HG02981 (cell line): ENCODE data around the gene HIPK2.

Experiments used
- ATAC-seq: cut with Tn5 transposase; IDR thresholded peaks from one replicate; pipeline ENCODE4 v1.9.1; 2021; ENCODE audit warnings: mild to moderate bottlenecking, moderate library complexity; ENCODE audit not compliant: unreplicated experiment

The HIPK2 gene

DNA sequence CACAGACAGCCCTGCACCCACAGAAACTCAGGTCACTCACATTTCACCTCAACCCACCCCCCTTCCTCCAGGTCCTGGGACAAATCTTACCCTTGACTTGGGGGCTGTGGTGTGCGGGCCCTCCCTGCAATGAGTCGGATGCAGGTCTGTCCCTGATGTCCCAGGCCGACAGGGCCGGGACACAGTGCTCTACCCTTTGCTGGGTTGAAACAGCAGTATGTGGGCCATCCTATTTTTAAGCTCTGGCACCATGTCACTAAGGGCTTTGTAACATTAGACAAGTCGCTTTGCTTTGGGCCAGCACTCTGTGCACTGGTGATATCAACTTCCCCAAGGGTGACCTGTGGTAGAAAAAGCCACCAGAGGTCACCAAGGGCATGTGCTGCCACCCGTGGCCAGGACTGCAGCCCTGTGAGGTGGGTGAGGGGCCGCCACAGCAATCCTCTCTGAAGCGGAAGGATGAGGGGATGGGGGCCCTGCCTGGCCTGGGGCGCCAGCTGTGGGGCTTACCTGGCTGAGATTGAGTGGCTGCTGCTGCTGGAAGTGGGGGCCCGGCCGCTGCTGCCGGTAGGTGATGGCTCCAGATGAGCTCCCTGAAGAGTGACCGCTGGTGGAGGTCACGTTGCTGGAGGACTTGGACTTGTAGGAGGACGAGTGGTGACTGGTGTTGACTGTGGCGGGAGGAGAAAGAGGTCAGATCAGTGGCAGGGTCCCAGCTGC, 203.0 kb downstream of the HIPK2 start:
- no peak for ATAC-seq

DNA sequence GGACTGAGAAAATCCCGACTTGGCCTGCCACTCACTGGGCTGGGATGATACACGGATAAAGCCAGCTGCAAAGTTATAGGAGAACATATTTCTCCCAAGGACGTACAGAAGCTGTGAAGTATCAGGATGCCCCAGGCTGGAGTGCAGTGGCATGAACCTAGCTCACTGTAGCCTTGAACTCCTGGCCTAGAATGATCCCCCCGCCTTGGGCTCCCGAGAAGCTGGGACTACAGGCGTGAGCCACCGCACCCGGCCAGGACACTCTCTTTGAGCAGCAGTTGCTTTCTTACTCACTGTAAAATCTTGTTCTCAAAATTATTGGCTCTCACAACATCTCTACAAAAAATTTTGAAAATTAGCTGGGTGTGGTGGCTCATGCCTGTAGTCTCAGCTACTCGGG, 203.9 kb downstream of the HIPK2 start:
- no peak for ATAC-seq

DNA sequence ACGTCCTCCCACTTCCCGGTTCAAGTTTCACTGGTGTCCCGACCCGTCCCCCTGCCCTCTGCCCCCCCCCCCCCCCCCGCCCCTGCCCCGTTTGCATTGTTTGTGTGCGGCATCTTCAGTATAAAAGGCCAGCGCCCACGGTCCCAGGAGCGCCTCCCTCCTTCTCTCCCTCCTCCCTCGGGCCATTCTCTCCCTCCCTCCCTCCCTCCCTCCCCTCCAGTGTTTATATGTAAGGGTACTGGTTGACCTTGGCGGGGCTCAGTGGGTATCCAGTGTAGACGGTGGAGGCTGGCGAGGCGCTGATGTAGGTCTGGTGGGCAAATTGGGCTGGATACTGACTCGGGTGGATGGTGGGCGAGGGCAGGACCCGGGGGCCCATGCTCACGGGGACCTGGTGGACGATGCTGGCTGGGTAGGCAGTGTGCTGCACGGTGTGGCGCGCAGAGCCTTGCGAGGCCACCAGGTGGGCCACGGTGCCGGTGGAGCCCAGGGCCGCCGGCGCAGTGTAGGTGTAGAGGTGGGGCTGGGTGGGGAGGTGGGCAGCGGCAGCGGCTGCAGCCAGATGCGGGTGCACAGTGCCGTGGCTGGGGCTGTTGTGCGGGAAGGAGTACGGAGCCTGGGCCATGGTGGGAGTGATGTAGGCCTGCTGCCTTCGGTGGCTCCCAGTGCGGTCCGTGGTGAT, 205.0 kb downstream of the HIPK2 start:
- no peak for ATAC-seq

DNA sequence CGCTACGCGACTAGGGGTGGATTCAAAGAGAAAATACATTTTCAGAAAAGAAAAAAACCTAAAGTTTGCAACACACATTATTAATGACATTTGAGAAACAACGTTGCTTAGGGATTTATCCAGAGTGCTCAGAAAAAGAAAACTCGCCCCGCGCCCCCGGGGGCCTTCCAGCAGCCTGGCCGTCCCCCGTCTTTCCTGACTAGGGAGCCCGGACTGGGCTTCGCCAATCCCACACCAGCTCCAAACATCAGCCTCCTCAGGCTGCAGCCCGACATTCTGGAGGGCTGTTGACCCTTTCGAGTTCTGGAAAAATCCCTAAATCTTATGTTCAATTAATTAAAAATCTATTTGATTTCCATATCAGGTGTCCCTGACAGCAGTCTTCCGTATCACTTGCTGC, 205.7 kb downstream of the HIPK2 start:
- ATAC-seq, result no peak

DNA sequence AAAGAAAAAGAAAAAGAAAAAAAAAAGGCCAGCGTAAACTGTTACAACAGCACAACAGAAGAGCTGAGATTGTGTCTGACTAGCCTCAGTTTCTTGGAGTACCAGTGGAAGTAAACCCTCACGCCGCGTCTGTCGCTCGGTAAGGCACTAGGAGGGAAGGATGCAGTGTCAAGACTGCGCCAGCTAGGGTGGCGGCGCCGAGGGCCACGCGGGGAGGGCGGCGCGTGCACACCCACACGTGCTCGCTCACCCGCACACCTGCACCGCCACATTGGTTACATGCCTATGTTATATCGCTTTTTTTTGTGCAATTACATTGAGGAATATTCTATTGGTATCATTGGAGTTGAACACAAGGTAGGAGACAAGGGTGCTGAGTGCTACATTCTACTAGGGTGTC, 206.1 kb downstream of the HIPK2 start:
- ATAC-seq, result no peak

DNA sequence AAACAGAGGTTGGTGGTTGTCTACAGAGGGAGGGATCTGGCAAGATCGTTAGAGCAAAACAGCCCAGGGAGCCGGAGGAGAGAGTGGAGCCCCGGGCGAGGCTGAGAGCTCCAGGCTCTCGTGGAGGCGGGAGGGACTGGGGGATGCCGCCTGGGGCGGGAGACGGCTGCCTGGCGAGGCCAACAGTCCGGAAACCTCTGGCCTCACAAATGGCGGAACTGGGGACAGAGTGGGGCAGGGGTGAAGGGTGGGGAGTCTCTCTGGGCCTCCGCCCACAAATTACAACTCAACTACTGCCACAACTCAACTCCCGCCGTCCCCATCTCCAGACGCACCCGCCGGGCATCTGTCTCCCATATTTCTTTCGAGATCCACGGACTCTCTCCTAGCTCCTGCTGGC, 206.6 kb downstream of the HIPK2 start:
- ATAC-seq, result no peak

DNA sequence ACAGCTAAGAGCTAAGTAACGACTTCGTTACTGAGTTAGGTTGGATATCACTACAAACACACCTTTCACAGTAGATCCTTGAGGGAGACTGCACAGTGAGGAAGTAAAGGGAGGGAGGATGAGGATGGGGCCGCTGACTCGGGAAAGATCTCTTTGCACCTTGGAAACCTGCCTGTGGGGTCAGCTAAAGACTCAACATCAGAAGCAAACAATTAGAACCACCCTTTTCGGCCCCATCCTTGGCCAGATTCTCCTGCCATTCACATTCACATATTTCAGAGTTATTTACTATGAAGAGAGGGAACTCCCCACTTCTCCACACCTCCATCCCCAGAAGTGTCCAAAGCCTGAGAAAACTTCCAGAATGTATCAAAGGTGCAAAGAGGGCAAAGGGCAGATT, 207.2 kb downstream of the HIPK2 start:
- no peak for ATAC-seq

DNA sequence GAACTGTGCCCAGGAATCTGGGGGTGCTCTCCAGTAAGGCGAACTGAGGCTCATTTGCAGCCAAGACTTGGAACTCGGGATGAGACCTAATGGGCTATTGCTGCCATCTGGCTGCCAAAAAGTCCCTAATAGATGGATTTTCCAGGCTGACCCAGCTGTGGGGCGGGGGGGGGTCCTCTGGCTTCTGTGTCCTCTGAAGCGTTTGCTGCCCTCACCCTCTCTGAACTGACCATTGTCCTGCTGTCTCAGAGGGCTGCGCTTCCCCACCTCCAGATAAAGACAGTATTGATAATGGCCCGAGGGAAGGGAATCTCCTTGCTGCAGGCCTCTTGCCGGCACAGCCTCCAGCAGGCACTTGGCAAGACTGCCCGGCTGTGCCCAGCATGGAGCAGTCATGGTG, 207.7 kb downstream of the HIPK2 start:
- no peak for ATAC-seq

DNA sequence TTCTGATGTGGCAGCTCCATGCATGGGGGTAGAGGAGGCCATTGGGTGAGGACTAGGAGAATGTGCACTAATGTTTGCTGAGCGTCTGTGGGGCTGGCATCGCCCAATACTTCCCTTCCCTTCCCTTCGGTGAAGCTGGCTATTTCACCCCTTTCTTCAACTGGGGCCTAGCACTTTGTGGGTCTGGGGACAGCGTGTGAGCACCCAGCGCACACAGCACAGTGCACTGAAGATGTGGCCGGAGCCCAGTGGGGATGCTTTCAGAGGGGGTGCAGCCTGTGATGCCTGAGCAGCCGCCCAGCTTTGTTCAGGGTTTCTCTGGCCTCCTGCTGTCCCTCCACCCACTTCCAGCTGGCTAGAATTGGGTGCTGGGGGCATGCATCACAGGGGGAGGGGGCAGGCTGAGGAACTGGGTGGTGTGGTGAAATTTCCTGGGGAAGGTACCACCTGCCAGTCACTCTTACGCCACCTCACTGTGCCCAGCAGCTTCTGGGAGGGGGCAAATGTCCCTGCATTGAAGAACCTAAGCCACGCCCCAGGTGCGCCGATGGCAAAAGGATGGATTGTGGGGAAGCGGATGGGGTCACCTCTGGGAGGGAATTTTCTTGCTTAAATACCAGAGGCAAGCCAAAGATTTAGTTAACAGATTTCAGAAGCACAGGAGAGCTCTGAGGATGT, 208.8 kb downstream of the HIPK2 start:
- ATAC-seq, result no peak

DNA sequence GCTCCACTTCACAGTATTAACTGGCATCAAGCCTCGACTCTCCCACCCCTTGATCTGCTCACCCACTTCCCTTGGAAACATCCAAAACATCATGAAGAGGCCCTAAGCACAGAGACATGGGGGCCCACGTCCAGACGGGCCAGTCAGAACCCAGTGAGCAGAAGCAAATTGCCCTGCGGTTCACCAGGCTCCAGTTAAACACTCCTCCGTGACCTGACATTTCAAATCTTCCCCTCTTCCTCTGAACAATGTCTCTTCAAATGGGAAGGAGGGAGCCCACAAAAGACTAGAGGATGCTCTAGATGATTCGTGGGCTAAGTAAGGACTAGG, 209.5 kb downstream of the HIPK2 start:
- ATAC-seq, result no peak

DNA sequence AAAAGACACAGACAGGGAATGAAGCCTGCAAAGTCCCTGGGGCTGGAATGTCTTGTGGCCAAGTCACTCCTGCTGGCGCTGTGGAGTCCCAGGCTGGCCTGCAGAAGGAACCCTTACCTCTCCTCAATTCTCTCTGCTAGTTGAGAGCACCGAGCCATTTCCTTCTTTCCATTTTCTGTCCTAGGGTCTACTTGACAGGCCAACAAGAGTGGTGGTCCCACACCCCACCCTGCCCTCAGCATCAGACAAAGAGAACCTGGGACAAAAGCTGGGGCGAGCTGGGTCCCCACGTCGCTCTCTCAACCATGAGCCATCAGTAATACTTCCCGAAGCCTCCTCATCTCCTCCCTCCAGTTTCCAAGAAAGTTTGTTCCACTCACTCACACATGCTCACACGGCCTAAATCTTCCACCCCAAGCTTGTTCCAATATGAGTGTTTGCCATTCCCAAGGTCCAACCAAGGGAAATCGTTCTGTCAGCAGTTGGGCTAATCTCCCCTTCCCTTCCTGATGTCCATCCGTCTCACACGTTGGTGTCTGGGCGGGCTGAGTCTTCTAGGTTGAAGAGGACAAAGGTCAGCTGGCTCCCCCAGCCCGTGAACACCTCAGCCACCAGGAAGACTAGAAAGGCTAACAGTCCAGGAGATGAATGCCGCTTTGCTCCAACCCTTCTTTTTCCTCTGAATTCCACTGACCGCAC, 210.0 kb downstream of the HIPK2 start:
- ATAC-seq, result no peak

DNA sequence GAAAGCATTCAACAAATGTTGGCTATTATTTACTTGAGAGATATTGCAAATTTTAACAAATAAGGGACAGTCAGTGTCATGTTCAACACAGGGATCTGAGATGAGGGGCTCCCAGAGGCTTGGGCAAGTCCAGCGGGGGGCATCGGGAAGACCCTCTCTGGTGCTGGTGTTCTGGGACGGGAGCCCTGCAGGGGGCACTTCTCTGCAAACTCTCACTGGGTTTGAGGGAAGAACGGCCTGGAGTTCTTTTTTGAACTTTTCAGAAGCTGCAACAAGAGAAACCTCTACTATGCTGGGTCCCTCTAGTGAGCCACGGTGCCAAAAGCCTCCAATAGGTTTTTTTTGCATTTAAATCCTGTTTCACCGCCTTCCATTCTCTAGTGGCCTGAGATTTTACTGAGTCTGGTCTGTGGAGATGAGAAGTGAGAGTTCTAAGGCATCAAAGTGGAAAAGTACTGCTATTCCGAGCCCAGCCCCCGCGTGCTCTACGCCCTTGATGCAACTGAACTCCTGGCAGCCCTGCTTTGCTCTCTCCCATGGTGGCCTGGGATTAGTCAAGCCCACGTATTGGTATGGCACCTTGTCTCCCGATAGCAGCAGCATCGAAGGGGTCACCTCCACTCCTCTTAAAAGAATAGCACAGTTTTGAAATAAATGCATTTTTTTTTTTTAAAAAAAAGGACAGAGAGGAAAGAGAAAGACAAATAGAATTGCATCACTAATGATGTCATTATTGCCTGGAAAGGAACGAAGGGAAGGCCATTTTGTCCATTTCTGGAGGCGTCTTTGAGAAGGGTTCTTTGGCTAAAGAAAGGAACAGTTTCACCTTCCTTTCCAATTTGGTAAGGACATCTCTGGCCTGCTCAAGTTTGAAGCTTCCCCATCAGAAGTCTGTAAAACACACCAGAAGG, 210.8 kb downstream of the HIPK2 start:
- ATAC-seq, result no peak

DNA sequence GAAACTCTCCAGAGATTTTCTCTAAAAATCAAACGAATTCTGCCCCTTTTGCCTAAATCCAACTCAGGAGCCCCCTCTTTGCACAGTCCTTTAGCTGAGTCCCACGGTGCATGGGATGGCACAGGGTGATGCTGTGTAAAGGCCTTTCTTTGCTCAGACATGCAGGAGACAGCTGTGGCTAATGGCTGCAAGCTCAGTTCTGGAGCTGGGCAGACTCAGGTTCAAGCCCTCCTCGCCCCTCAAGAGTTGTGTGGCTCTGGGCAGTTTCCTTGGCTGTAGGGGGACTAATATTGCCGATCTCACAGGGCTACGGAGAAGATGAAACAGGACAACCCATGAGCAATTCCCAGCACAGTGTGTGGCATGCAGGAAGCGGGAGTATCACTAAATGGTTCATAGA, 211.7 kb downstream of the HIPK2 start:
- no peak for ATAC-seq

DNA sequence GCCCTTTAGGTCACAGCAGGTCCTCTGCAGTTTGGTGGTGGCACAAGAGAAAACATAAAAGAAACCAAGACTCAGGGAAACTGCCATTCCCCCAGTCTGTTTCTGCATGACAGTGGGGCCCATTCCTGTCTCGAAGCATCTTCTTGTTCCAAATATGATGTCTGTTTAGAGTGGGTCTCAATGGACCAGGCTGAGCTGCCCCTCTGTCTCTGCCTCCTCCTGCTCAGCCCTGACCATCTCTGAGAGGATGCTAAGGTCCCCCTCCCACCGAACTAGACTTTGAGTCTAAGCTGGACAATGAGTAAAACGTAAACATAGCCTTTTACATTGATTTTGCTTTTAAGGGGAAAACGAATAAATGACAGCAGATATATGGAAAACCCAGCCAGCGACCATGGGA, 213.9 kb downstream of the HIPK2 start:
- ATAC-seq, result no peak

DNA sequence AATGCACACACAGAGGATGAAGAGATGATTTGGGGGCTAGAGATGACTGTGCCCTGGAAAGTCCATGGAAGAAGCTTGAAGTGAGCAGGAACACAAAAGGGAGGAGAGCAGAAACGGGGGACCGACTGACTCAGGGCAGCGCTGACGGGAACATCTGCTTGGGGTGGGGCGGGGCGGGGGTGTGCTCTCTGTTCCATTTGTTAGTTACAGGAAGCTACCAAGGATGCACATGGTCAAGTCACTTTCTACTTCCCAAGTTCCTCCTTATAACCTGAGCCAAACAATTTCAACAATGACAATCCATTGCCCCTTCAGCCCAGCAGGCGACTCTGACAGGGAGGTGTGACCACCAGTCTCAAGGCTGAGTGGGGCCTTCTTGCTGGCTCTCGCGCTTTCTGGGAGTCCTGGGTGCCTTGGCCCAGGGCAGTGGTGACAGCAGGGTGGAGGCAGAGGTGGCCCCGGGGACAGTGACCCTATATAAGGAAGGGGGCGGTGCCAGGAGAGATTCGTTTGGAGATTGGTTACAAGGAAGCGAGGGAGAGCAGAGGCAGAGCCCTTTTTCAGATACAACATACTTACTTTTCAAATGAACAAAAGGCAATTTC, 214.7 kb downstream of the HIPK2 start:
- no peak for ATAC-seq

DNA sequence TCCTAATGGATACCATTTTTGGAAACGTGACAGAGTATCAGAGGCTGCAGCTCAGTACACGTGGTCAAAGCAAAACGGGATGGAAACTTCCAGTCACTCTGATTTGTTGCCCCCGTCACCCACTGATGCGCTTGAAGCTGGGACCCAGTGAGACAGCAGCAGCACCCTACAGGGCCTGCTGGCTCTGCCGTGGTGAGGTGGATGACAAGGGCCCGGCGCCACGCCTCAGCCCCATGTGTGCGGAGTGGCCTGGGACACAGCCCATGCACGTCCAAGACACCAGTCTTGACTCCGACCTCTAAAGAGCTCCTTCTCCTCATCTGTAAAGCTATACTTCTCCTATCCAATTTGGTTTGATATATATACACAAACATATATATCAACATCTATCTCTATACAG, 215.3 kb downstream of the HIPK2 start:
- ATAC-seq, result no peak

DNA sequence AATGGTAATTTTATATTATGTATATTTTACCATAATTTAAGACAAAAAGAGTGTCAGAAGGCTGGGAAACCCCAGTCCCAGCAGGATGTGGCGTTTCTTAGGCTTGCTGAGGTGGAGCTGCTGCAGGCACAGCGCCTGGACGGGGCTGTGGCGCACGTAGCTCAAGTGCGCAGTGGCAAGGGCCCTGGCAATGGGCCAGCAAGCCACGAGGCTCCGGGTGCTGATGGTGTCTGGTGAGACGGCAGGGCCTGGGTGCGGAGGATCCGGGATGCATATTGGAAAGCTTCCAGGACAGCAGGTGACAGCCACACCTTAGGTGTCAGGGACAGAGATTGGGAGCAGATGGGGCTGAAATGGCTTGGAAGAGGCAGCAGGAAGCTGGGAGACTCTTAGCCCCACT, 217.1 kb downstream of the HIPK2 start:
- no peak for ATAC-seq

DNA sequence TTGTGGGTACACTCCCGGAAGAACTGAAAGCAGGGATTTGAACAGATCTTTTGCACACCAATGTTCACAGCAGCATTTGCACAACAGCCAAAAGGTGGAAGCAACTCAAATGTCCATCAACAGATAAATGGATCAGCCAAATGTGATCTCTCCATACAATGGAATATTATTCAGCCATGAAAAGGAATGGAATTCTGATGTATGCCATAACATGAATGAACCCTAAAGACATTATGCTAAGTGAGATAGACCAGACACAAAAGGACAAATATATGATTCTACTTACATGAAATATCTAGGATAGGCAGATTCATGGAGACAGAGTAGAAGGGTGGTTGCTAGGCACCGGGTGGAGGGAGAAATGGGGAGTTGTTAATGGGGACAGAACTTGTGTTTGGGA, 217.6 kb downstream of the HIPK2 start:
- no peak for ATAC-seq

DNA sequence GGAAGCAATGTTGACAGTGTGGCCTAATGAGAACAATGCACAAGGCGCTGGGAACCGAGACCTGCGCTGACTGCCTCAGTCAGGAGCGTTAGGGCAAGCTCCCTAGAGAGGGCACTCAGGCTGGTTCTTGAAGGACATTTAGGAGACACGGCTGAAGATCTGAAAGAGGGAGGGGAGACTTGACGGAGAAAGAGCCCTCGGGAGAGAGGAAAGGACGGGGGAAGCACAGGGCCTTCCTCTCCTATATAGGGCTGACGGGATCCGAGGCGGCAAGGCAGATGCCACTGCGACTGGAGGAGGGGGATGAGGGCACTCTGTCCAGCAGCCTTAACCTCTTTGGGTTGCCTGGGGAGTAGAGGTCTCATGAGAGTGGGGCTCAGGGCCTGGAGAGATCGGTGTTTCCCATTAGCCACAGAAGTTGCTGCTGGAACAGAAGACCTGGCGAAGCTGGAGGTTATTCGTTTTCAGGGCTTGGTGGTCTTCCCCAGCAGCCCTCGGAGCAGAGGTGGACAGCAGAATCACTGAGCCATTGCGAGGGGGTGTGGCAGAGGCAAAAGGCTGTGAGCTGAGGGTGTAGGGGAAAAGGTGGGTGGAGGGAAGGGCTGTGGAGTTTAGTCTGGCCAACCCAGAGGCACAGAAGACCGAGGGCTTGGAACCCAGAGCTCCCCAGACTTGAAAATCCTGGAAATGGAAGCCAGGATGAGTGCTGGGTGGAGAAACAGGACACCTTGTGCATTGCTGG, 218.3 kb downstream of the HIPK2 start:
- no peak for ATAC-seq
